ENCODE results near the gene KYAT1. TPM values are rescaled to one million over a fixed set of nuclear protein-coding genes. Genes with fewer than 3 reads are reported as not detected.

KYAT1 gene
- total and polyA plus RNA-seq, 10 donors: 4.7 to 19.9 (median 6.6) TPM

DNA sequence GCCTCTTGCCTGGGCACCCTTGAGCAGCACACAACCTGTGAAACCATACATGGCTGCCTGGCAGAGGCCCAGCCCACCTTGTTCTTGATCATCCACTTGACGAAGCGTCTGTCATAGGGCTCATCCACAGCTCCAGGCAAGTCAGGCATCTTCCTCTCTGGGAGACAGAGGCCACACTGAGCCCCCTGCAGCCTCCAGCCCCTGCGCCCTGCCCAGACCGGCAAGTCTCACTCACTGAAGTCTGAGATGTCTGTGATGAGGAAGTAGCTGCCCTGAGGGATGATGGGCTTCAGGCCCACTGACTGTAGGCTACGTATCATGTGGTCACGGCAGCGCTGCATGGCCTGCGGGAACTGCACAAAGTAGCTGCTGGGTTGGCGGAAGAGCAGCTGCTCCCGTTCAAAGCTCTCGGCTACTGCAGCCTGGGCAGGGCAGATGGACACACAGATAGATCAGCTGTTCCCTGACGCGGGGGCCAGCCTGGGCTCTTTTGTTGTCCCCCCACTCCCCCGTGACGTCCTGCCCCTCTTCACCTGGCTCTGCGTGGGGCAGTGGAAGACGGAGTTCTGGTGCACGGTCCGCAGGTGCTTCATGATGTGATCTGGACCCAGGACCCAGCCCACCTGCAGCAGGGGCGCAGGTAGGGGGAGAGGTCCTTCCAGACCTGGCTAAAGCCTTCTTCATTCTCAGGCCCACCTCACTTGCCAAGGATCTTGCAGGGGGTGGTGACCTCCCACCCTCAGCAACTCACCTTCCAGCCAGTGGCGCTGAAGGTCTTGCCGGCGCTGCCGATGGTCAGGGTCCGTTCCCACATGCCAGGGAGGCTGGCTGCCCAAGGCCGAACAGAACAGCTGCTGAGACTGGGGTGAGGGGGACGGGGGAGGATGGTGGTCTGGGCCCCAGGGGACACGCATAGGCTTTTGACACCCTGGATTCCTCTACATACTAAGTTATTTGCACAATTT lies 46.2 kb downstream of the KYAT1 start:
- Histone ChIP-seq H3K27me3 (replicated peaks in 1 of 7) (no peaks in the 10 kb centered on the region), H3K4me1 (peaks cover 0 to 2% (median 0%) of the 10 kb centered on the region in 6 donors), H3K27ac (no peak overlapping the region), H3K36me3 (peaks cover 0 to 60% (median 6%) of the 10 kb centered on the region in 6 donors), H3K4me3 (no peak overlapping the region), H3K9me3 (no peaks in the 10 kb centered on the region)
- intact Hi-C loops (cut with DNase I; ENCODE audit: low total_unique reads): no loop called here
- 91 to 98% (median 94%) methylated on average over 13 to 28 of the region's 28 CpGs for WGBS, 5 donors
- DNase-seq: peak; percentile 57
- TF ChIP-seq, protein P1, sequence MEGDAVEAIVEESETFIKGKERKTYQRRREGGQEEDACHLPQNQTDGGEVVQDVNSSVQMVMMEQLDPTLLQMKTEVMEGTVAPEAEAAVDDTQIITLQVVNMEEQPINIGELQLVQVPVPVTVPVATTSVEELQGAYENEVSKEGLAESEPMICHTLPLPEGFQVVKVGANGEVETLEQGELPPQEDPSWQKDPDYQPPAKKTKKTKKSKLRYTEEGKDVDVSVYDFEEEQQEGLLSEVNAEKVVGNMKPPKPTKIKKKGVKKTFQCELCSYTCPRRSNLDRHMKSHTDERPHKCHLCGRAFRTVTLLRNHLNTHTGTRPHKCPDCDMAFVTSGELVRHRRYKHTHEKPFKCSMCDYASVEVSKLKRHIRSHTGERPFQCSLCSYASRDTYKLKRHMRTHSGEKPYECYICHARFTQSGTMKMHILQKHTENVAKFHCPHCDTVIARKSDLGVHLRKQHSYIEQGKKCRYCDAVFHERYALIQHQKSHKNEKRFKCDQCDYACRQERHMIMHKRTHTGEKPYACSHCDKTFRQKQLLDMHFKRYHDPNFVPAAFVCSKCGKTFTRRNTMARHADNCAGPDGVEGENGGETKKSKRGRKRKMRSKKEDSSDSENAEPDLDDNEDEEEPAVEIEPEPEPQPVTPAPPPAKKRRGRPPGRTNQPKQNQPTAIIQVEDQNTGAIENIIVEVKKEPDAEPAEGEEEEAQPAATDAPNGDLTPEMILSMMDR (IDR thresholded peaks at IDR 0.05 in 8 of 11, conservative IDR thresholded peaks at IDR 0.05 in 3 of 11): no peak

GRCh38 chr9:128833696-128834095 lies 48.1 kb downstream of the KYAT1 start:
- TF ChIP-seq POLR2AphosphoS5 (IDR thresholded peaks at IDR 0.05): no peak
- no peak for DNase-seq
- Histone ChIP-seq H3K36me3 (peaks cover 0 to 45% (median 6%) of the 10 kb centered on the region in 6 donors), H3K4me1 (peaks cover 3 to 18% (median 12%) of the 10 kb centered on the region in 6 donors), H3K4me3 (no peak overlapping the region), H3K27ac (no peak overlapping the region), H3K9me3 (no peaks in the 10 kb centered on the region), H3K27me3 (replicated peaks in 1 of 7) (no peaks in the 10 kb centered on the region)
- 94 to 97% (median 95%) methylated on average over 9 to 10 of the region's 10 CpGs for WGBS, 5 donors
- intact Hi-C loops (cut with DNase I; ENCODE audit: low total_unique reads): no loop called here

DNA sequence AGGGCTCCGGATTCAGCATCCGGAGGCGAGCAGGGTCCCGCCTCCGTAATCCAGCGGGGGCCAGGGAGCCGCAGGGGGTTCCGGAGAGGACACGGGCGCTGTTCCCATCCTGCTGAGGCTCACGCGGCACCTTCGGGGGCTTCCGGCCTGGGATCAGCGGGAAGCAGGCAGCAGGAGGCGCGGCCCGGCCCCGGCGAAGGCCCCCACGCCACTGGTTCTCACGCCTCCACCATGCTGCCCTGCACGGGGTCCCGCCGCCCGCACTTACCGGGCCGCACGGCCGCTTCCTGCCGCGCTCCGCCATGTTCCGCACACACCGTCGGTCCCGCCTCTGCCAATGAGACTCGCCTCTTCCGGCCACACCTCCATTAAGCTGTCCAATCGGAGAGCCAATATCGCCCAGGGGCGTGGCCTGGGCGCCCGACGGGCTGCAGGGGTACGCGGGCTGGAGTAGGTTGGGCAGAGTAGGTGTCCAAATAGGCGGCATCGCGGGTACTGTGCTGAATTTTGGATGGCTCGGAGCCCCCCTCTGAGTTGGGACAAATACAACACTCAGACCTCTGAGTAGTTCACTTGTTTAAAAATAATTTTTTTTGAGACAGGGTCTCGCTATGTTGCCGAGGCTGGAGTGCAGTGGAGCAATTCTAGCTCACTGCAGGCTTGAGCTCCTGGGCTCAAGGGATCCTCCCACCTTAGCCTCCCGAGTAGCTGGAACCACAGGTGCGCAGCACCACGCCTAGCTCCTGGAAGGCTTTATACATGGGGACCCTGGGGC lies 52.1 kb downstream of the KYAT1 start, which contains the start of gene SPOUT1:
TSS of gene SPOUT1 (minus strand) at position 318 of the 775 bp plus-strand sequence. CDS start at position 304, 14 bp downstream.
- peak within 1 kb of the TSS; percentile 77 to 99 (median 92) for H3K4me3 ChIP-seq
- WGBS, 5 donors: 0 to 1% (median 1%) methylated on average over 31 to 56 of the region's 56 CpGs
- TF ChIP-seq POLR2A (IDR thresholded peaks at IDR 0.05): no peak
- TF ChIP-seq POLR2AphosphoS5 (IDR thresholded peaks at IDR 0.05): peak; percentile 91 to 95 (median 91)
- TF ChIP-seq, protein P1 (IDR thresholded peaks at IDR 0.05 in 8 of 11, conservative IDR thresholded peaks at IDR 0.05 in 3 of 11): peak in 3 of 11 experiments; percentile 16 to 40 (median 24)
- H3K27me3 ChIP-seq (replicated peaks in 1 of 7): no peaks in the 10 kb centered on the region
- peak within 1 kb of the TSS; percentile 75 to 91 (median 86) for H3K27ac ChIP-seq
- peaks cover 0 to 54% (median 29%) of the 10 kb centered on the region in 6 donors for H3K36me3 ChIP-seq
- peaks cover 8 to 32% (median 20%) of the 10 kb centered on the region in 6 donors for H3K4me1 ChIP-seq
- H3K9me3 ChIP-seq: no peaks in the 10 kb centered on the region
- peak; percentile 97 for DNase-seq
- intact Hi-C loops (cut with DNase I; ENCODE audit: low total_unique reads): no loop called here

DNA sequence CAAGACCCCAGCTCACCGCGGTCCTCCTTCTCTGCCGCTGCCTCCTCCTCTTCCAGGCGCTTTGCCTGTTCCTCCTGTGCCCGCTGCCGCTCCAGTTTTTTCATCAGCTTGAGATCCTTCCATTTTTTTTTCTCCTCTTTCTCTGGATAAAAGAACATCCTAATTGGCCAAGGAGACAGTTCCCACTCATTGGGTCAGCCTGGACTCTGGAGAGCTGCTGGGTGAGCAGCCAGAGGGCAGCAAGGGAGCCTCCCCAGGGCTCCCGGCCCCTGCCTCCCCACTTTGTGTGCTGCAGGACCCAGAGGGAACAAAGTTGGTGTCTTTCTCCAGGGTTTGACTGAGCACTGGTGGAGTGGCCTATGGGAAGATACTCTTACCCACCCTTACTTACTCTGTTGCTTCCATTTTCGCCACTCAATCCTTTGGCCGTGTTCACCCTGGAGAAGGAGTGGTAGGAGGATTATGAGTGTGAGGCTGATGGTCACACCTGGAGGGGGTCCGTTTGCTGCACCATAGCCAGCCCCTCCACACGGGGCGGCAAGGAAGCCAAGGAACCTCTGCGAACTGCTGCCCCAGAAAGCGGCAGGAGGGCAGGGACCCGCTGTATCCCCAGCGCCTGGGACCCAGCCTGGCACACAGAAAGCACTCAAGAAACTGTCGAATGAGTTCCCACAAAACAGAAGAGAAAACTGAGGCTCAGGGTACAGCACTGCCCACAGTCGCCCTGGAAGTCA lies 52.9 kb downstream of the KYAT1 start:
- Histone ChIP-seq H3K4me3 (peak overlapping the region; percentile 77 to 99 (median 92)), H3K27ac (peak overlapping the region; percentile 75 to 91 (median 86)), H3K36me3 (peaks cover 0 to 55% (median 37%) of the 10 kb centered on the region in 6 donors), H3K27me3 (replicated peaks in 1 of 7) (no peaks in the 10 kb centered on the region), H3K9me3 (no peaks in the 10 kb centered on the region), H3K4me1 (peaks cover 8 to 32% (median 20%) of the 10 kb centered on the region in 6 donors)
- no peak for TF ChIP-seq POLR2AphosphoS5 (IDR thresholded peaks at IDR 0.05)
- no peak for TF ChIP-seq POLR2A (IDR thresholded peaks at IDR 0.05)
- TF ChIP-seq, protein P1 (IDR thresholded peaks at IDR 0.05 in 8 of 11, conservative IDR thresholded peaks at IDR 0.05 in 3 of 11): no peak
- 30 to 36% (median 34%) methylated on average over 18 of the region's 18 CpGs for WGBS, 5 donors
- DNase-seq: no peak
- intact Hi-C loops (cut with DNase I; ENCODE audit: low total_unique reads): no loop called here

All from spleen (tissue), 11 donors.